HG02678 (cell line): ENCODE results near the gene ZNF277.
A peak's percentile ranks its signal among the peaks of the same experiment; 100 is the strongest.

Experiments used
- ATAC-seq: cut with Tn5 transposase; IDR thresholded peaks from one replicate; pipeline ENCODE4 v1.9.1; 2021; ENCODE audit warnings: mild to moderate bottlenecking, moderate library complexity; ENCODE audit not compliant: unreplicated experiment

Gene ZNF277

GRCh38 chr7:112183266-112183665 is 23.2 kb upstream of the ZNF277 start:
- no peak for ATAC-seq

GRCh38 chr7:112184455-112184854 is 22.0 kb upstream of the ZNF277 start:
- ATAC-seq = no peak

- no peak for ATAC-seq
Observed at GRCh38 chr7:112185005-112185834, 21.3 kb upstream of the ZNF277 start.

DNA sequence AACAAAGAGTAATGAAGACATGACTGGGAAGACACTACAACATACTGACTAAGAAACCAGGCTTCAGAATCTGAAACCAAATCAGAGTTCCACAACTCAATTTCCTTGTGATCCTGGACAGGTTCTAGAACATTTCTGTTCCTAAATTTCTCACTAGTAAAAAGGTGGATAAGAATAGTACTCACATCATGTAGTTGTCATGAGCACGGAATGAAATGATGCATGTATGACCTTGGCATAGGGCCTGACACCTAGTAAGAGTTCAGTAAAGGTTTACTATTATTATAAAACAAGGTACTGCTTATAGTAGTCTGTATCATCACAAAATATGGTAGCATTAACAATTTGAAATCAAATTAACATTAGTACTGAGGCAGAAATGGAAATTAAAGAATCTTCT is 20.2 kb upstream of the ZNF277 start:
- ATAC-seq = no peak

- no peak for ATAC-seq
Observed at GRCh38 chr7:112188257-112188656, 18.2 kb upstream of the ZNF277 start.

GRCh38 chr7:112189691-112190090 is 16.8 kb upstream of the ZNF277 start:
- no peak for ATAC-seq

DNA sequence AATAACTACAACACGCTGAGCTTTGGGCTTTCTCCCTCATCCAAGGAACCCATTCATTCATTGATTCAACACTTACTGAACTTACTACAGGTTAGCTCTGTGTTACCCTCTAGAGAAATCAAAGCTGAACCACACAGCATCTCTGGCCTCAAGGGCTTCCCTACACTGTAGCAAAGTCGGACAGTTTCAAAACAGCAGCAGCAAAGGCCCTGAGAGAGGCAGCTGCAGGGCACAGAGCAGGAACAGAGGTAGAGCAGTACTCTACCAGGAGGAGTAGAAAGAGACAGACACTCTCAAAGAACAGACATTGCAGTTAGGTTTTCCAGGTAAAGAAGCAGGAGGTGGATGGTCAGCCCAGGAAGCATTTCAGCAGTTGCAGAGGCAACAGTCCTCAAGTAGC is 16.4 kb upstream of the ZNF277 start:
- no peak for ATAC-seq

- no peak for ATAC-seq
Observed at GRCh38 chr7:112192236-112193154, 14.0 kb upstream of the ZNF277 start.

- ATAC-seq = no peak
Observed at GRCh38 chr7:112193915-112194502, 12.5 kb upstream of the ZNF277 start.

- no peak for ATAC-seq
Observed at GRCh38 chr7:112195717-112196116, 10.8 kb upstream of the ZNF277 start.

DNA sequence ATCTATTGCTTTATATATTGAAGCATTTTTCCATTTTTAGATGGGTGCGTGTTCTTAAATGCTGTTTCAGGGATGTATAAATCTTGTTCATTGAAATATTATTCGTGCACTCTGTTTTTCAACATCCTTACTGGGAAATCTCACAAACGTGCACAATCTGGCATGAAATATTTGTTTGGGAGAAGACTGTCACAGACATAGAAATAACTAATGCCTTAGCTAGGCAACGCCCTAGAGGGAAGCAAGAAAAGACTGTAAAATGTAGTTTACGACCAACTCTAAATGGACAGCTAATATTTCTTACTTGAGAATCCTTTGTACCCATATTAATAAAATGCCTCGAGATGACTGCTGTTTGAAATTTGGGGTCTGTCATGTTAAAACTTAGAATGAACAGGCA is 9.2 kb upstream of the ZNF277 start:
- ATAC-seq = no peak

DNA sequence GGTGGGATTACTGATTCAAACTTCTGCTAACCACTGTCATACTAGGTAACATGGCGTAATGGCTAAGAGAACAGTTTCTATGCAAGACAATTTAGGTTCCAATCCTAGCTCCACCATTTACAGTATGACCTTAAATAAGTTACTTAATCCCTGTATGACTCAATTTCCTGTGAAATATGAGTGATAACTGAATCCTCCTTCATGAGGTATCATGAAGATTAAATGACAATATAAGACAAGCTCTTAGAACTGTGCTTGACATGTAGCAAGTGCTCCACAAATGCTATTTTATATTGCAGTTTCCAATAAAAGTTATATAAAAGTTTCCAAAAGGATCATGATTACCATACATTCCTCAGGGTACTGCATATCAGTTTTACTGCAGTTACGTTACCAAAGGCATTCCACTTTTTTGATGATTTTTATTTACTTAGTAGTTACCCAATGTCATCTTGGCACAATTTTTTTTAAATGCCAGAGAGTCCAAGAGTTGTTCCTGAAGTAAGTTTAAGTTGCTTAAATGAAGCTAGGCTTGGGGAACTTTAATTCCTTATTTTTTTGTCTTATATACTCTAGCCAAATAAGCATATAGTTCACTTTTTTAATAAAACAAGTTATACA is 7.3 kb upstream of the ZNF277 start:
- no peak for ATAC-seq

DNA sequence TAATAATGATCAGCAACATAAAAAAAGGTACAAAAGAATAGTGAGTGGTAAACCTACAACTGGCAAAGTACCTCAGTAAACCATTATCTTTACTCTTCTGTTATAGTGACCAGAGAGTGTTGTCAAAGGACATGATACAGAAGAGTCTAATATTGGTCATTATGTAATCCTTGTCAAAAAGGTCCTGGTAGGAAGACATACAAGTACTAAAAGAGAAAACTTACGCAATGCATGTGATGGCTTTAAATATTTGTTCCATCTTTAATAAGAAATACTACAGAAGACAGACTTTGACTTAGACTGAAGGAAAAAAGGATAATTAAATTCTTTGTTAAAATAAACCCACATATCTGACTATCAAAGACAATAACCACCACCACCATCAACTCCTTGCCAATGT is 6.8 kb upstream of the ZNF277 start:
- ATAC-seq = no peak

GRCh38 chr7:112201411-112201810 is 5.1 kb upstream of the ZNF277 start:
- ATAC-seq = no peak

GRCh38 chr7:112201839-112202238 is 4.7 kb upstream of the ZNF277 start:
- no peak for ATAC-seq

GRCh38 chr7:112202816-112203215 is 3.7 kb upstream of the ZNF277 start:
- no peak for ATAC-seq

DNA sequence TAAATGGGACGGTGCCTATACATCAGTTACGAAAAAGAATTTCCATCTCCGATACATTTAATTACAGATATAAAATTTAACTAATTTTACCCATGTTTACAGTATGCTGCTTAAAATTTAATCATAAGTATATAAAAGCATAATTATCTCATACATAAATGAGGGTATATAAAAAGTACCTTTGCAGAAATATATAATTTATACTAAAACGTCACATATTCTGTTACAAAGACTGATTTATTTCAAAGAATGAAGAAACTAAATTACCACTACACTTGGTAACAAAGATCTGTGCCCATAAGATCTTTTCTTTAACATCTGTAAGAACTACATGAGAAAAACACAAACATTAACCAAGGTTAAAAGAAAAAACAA is 3.1 kb upstream of the ZNF277 start:
- no peak for ATAC-seq

DNA sequence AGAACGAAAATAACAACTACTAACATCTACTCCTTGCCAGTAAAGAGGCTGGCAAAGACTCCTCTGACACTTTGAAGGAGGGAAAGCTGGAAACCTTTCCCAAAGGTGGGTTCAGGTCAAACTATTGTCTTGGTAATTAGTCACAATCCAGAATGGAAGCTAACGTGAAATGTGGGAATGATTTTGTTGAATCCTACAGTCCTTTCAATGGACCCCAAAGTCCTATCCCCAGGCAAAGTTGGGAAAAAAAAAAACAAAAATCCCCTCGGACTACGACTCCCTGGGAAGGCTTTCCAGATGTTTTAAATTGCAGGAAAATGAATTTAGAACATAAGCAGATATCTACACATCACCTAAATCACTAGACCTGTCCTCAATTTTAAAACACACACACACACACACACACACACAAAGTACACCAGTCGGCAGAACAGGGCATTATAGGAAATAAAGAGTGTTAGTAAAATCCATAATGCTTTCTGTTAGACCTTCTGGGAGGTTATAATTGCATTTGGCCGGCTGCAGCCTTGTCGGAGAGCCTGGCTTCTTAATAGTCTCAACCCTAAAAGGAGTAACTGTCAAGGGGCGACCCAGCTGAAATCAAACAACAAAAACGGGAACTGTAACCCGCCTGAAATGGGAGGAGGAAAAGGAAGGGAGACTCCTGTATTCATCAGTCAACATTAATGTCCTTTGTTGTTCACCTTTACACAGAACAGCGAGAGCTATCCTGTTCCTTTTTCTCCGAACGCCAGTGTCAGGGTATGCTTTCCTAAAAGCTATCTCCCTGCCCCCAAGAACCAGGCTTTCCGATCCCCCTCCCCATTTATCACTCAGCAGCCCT is 1.8 kb upstream of the ZNF277 start:
- no peak for ATAC-seq

DNA sequence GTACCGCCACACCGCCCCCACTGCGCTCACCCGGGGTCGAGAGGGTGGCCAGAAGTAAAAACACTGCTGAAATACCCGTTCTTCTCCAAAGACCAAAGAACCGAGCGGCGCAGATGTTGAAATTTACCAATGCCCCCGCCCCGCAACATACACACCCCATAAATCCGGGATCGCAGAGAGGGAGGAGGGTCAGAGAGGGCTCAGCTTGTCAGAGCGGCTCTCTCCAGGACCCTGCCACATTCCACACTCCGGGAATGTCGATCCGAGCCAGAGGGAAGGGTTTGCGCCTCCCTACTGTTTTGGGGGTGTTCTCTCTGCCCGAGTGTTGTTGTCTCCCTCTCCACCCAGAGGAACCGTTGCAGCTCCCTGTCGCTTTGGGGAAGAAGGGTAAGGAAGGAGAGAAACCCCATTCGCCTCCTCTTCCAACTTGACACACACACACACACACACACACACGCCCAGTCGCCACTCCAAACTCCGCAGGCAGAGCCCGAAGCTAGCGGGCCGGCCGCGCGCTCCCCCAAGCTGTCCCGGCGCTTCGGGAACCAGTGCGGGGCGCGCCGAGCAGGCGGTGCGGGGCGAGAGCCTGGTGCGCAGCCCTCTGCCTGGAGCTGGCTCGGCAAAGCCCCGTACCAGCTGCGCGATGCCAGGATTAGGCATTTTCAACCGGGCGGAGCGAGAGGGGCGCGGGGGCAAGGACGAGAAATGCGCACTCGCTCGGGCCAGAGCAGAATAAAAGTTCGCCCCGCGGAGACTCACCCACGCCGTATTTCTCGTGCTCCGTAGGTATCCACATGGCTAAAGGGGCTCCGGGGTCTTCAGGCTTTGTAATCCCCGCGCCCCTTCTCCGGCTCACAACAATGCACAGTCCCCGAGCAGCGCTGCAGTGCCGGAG is 905 bp upstream of the ZNF277 start:
- ATAC-seq = peak; percentile 3
